Endothelial cell (in vitro differentiated cells): ENCODE data around the gene GALNT6. TPM values are rescaled to one million over a fixed set of nuclear protein-coding genes. Genes with fewer than 3 reads are reported as not detected.

Experiments used
- DNase-seq: peaks from one replicate; pipeline ENCODE4 v3.0.0; 2021; ENCODE audit warnings: low spot score
- H3K27ac Mint-ChIP-seq: one replicate; pipeline ENCODE4 v1.8.0; 2021; ENCODE audit warnings: mixed read lengths, inconsistent platforms; ENCODE audit not compliant: unreplicated experiment
- H3K27me3 Mint-ChIP-seq: one replicate; pipeline ENCODE4 v1.8.0; 2021; ENCODE audit warnings: mild to moderate bottlenecking, moderate library complexity, mixed read lengths, inconsistent platforms; ENCODE audit not compliant: unreplicated experiment
- H3K36me3 Mint-ChIP-seq: one replicate; pipeline ENCODE4 v1.8.0; 2021; ENCODE audit warnings: mild to moderate bottlenecking, low read depth, mixed read lengths, inconsistent platforms; ENCODE audit not compliant: unreplicated experiment
- H3K4me1 Mint-ChIP-seq: one replicate; pipeline ENCODE4 v1.8.0; 2021; ENCODE audit warnings: mild to moderate bottlenecking, mixed read lengths, inconsistent platforms; ENCODE audit not compliant: unreplicated experiment
- H3K4me3 Mint-ChIP-seq: one replicate; pipeline ENCODE4 v1.8.0; 2021; ENCODE audit warnings: mild to moderate bottlenecking, mixed read lengths, inconsistent platforms; ENCODE audit not compliant: unreplicated experiment
- H3K9me3 Mint-ChIP-seq: one replicate; pipeline ENCODE4 v1.8.0; 2021; ENCODE audit warnings: mixed read lengths, inconsistent platforms; ENCODE audit not compliant: unreplicated experiment
- CTCF ChIP-seq: fragments of 200-600 bp; sonication (generic); IDR thresholded peaks from one replicate; pipeline ENCODE4 v1.5.0; 2021; ENCODE audit warnings: antibody characterized with exemption; ENCODE audit not compliant: unreplicated experiment
- total RNA-seq: library from RNA; stranded (reverse); fragmentation: NEBNext Ultra II Directional; extraction: Animal tissue kit (Norgen Biotek cat#: 25700); gene quantifications from one replicate; pipeline ENCODE4 v1.2.1, GENCODE V29; 2021; ENCODE audit not compliant: unreplicated experiment

Gene GALNT6
- total RNA-seq, 1 donor from 2014 or later: 12.5 TPM

- Mint-ChIP-seq H3K4me3 (no peak overlapping the region), H3K27ac (no peak overlapping the region), H3K4me1 (peaks cover 2% of the 10 kb centered on the region), H3K9me3 (no peaks in the 10 kb centered on the region), H3K36me3 (peaks cover 3% of the 10 kb centered on the region), H3K27me3 (peaks cover 4% of the 10 kb centered on the region)
- no peak for DNase-seq
- TF ChIP-seq CTCF: no peak
Observed at GRCh38 chr12:51334764-51335163, 56.4 kb downstream of the GALNT6 start.

DNA sequence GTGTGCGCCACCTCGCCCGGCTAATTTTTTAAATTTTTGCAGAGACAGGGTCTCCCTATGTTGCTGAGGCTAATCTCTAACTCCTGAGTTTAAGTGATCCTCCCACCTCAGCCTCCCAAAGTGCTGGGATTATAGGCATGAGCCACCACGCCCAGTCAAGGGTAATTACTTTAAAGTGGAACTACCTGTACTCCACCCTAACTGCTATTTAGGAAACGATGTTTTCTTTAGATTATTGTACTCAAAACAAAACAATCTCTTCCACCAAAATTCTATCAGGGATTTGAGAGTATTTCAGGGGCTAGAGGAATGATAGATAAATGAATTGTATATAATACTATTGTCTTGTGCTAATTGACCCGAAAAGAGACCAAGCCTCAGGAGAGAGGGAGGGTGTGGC, 57.7 kb downstream of the GALNT6 start:
- peaks cover 3% of the 10 kb centered on the region for H3K36me3 Mint-ChIP-seq
- H3K4me3 Mint-ChIP-seq: no peak overlapping the region
- TF ChIP-seq CTCF: no peak
- peaks cover 2% of the 10 kb centered on the region for H3K4me1 Mint-ChIP-seq
- no peak overlapping the region for H3K27ac Mint-ChIP-seq
- peaks cover 4% of the 10 kb centered on the region for H3K27me3 Mint-ChIP-seq
- DNase-seq: no peak
- H3K9me3 Mint-ChIP-seq: no peaks in the 10 kb centered on the region

GRCh38 chr12:51330186-51330585, 61.0 kb downstream of the GALNT6 start:
- no peak for DNase-seq
- no peak overlapping the region for H3K4me3 Mint-ChIP-seq
- no peak for TF ChIP-seq CTCF
- no peaks in the 10 kb centered on the region for H3K36me3 Mint-ChIP-seq
- H3K27me3 Mint-ChIP-seq: peaks cover 9% of the 10 kb centered on the region
- peaks cover 10% of the 10 kb centered on the region for H3K4me1 Mint-ChIP-seq
- H3K9me3 Mint-ChIP-seq: no peaks in the 10 kb centered on the region
- H3K27ac Mint-ChIP-seq: no peak overlapping the region

- TF ChIP-seq CTCF: no peak
- Mint-ChIP-seq H3K27me3 (peaks cover 9% of the 10 kb centered on the region), H3K36me3 (no peaks in the 10 kb centered on the region), H3K4me3 (no peak overlapping the region), H3K9me3 (no peaks in the 10 kb centered on the region), H3K27ac (no peak overlapping the region), H3K4me1 (peaks cover 10% of the 10 kb centered on the region)
- no peak for DNase-seq
Observed at GRCh38 chr12:51329742-51330141, 61.5 kb downstream of the GALNT6 start.

GRCh38 chr12:51328587-51328986, 62.6 kb downstream of the GALNT6 start:
- TF ChIP-seq CTCF: no peak
- no peaks in the 10 kb centered on the region for H3K9me3 Mint-ChIP-seq
- DNase-seq: no peak
- no peaks in the 10 kb centered on the region for H3K36me3 Mint-ChIP-seq
- no peak overlapping the region for H3K27ac Mint-ChIP-seq
- H3K4me3 Mint-ChIP-seq: no peak overlapping the region
- peaks cover 6% of the 10 kb centered on the region for H3K27me3 Mint-ChIP-seq
- H3K4me1 Mint-ChIP-seq: peaks cover 10% of the 10 kb centered on the region
